GM12874 (cell line): ENCODE data around the gene ELMO1.

Experiments used
- TF ChIP-seq, protein P1 (sequence below): IDR thresholded peaks from 2 replicates; pipeline ENCODE4 v1.5.1; 2011; ENCODE audit warnings: low read depth, mild to moderate bottlenecking, control low read depth, low read length, moderate library complexity; ENCODE audit not compliant: insufficient read depth

The ELMO1 gene

DNA sequence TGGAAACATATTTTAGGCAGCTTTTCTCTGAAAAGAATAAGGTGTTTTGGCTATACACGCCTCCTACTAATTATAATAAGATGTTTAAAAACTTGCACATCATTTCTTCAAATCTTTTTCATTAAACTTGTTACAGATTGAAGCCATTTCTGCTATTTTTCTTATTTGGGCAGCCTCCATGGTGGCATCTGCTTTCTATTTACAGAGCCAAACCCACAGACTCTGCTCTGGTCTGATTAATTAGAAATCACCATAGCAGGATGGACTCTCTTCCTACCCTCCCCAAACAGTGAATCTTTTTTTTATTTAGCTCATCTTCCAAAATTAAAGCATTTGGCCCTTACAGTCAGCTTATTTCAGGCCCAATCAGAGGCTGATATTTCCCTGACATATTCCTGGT lies 638.6 kb downstream of the ELMO1 start:
- TF ChIP-seq, protein P1, sequence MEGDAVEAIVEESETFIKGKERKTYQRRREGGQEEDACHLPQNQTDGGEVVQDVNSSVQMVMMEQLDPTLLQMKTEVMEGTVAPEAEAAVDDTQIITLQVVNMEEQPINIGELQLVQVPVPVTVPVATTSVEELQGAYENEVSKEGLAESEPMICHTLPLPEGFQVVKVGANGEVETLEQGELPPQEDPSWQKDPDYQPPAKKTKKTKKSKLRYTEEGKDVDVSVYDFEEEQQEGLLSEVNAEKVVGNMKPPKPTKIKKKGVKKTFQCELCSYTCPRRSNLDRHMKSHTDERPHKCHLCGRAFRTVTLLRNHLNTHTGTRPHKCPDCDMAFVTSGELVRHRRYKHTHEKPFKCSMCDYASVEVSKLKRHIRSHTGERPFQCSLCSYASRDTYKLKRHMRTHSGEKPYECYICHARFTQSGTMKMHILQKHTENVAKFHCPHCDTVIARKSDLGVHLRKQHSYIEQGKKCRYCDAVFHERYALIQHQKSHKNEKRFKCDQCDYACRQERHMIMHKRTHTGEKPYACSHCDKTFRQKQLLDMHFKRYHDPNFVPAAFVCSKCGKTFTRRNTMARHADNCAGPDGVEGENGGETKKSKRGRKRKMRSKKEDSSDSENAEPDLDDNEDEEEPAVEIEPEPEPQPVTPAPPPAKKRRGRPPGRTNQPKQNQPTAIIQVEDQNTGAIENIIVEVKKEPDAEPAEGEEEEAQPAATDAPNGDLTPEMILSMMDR = no peak

DNA sequence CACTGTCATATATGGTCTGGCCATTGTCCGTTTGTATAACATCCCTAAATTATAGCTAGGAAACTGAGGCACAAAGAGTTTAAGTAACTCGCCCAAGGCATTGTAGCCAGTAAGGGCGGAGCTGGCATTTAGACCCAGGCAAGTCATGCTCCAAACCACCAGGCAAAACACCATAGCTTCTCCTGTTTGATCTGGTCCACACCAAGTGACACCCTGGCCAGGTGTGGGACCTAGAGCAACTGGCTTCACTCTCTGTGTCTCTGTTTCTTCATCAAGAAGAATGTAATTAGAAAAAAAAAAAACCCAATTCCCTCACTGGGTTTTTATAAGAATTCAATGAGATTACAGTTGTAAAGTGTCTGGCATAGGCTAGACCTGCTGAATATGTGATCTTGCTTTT lies 639.2 kb downstream of the ELMO1 start:
- TF ChIP-seq, protein P1 = no peak

DNA sequence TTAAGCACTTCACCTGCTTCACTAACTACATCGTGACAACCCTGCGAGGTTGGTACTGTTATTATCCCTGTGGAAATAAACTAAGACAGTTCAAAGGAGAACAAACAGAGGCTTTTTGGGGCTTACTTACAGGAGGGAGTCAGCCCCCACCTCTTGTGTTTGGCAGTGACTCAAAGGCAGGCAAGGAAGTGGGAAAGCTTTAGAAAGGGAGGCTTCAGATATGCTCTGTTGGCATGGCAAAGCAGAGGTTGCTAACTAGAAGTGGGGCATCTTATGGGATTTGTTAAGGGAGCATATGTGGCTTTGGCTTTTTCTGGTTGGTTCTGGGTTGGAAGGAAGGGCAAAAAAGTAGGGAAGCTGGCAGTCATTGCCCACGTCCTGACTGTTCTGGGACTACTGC lies 639.6 kb downstream of the ELMO1 start:
- TF ChIP-seq, protein P1 = no peak

DNA sequence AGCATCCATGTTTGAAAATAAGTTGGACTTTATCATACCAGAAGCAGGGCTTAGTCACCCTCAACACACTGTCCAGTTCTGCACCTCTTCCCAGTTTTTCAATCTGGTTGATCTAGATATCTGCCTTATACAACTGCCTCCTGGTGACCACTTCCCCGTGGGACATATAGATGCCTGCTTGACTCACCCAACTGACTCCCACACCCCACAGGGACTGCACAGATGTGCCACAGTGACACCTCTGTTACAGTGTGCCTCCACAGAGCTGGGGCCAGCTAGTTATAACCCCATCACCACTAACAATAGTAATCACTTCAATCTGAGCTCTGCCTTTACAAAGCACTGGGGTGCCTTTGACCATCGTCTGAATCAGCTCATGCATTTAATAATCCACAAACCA lies 641.8 kb downstream of the ELMO1 start:
- TF ChIP-seq, protein P1 = no peak
